C1 segment of cervical spinal cord (tissue), 14 donors: ENCODE data around the gene KIAA1328.
"Not testable (repeated sequence)": the region's sequence is repeated elsewhere in the genome, so short reads cannot be mapped to it uniquely, and the experiment has no call there.

ENCODE experiments used
- DNase-seq, 14 donors: peaks; one replicate each; lab custom pipeline; 2025; lab: John Stamatoyannopoulos, UW

The KIAA1328 gene

GRCh38 chr18:36825526-36825925 is 3.4 kb upstream of the KIAA1328 start:
- DNase-seq: no peak

GRCh38 chr18:36826556-36826955 is 2.4 kb upstream of the KIAA1328 start:
- DNase-seq: no peak

GRCh38 chr18:36828157-36828629 is 734 bp upstream of the KIAA1328 start:
- peak in 4 of 14 donors; percentile 50 to 80 (median 59) for DNase-seq

GRCh38 chr18:36829362-36830157 is 633 bp downstream of the KIAA1328 start:
- DNase-seq: peak in 5 of 14 donors; percentile 29 to 68 (median 55)

GRCh38 chr18:36830158-36830495 is 1.2 kb downstream of the KIAA1328 start:
- DNase-seq: no peak

- no peak for DNase-seq
Observed at GRCh38 chr18:36831139-36831538, 2.2 kb downstream of the KIAA1328 start.

GRCh38 chr18:36833120-36833519 is 4.2 kb downstream of the KIAA1328 start:
- no peak for DNase-seq

GRCh38 chr18:36835927-36836326 is 7.0 kb downstream of the KIAA1328 start:
- DNase-seq: no peak

- DNase-seq: no peak
Observed at GRCh38 chr18:36839835-36840234, 10.9 kb downstream of the KIAA1328 start.

GRCh38 chr18:36843199-36843598 is 14.3 kb downstream of the KIAA1328 start:
- no peak for DNase-seq

GRCh38 chr18:36843784-36844183 is 14.9 kb downstream of the KIAA1328 start:
- DNase-seq: no peak

- no peak for DNase-seq
Observed at GRCh38 chr18:36848609-36849008, 19.7 kb downstream of the KIAA1328 start.

GRCh38 chr18:36849288-36850006 is 20.5 kb downstream of the KIAA1328 start:
- no peak for DNase-seq

- no peak for DNase-seq
Observed at GRCh38 chr18:36850527-36851201, 21.7 kb downstream of the KIAA1328 start.

- no peak for DNase-seq
Observed at GRCh38 chr18:36851202-36851590, 22.3 kb downstream of the KIAA1328 start.

GRCh38 chr18:36856815-36857214 is 27.9 kb downstream of the KIAA1328 start:
- DNase-seq: no peak

- no peak for DNase-seq
Observed at GRCh38 chr18:36862182-36862581, 33.3 kb downstream of the KIAA1328 start.

- DNase-seq: no peak
Observed at GRCh38 chr18:36867056-36867455, 38.1 kb downstream of the KIAA1328 start.

GRCh38 chr18:36871801-36872200 is 42.9 kb downstream of the KIAA1328 start:
- no peak for DNase-seq

GRCh38 chr18:36872329-36872728 is 43.4 kb downstream of the KIAA1328 start:
- DNase-seq: no peak

- DNase-seq: not testable (repeated sequence)
Observed at GRCh38 chr18:36873826-36874225, 44.9 kb downstream of the KIAA1328 start.

- DNase-seq: not testable (repeated sequence)
Observed at GRCh38 chr18:36879796-36880195, 50.9 kb downstream of the KIAA1328 start.
